ENCODE data around the gene CFAP70.
A peak's percentile ranks its signal among the peaks of the same experiment; 100 is the strongest.

The CFAP70 gene

GRCh38 chr10:73252445-73253224, 106.0 kb downstream of the CFAP70 start, which contains the start of gene MRPS16:
MRPS16 (minus strand) TSS chr10:73252644; CDS start chr10:73252482, 162 bp downstream.
- peak; percentile 77 to 86 for DNase-seq (ENCODE audit: low read depth in 2 of 2)

GRCh38 chr10:73251683-73252444, 106.8 kb downstream of the CFAP70 start:
- no peak for DNase-seq (ENCODE audit: low read depth in 2 of 2)

DNA sequence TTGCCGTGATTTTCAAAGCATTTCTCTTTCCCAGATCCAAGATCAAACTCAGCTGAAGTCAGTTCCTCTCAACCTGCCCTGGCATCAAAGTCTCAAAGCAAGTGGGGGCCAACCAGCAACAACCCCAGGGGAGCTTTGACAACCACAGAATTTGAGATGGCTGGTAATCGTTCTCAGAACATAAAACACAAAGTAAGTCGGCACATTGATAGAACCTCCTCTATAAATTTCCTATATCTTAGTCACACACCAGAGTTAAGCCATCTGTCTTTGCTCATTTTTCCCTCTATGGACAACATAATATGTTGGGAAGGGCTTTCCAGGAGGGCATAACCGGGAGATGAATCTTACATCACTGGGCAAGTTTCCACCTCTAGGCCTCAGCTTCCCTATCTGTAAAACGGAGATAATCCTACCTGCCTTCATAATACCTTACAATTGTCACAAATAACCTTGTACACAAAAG, 110.4 kb downstream of the CFAP70 start:
- no peak for DNase-seq (ENCODE audit: low read depth in 2 of 2)

- no peak for DNase-seq (ENCODE audit: low read depth in 2 of 2)
These were observed 111.0 kb downstream of the CFAP70 start for GRCh38 chr10:73247509-73248258.

- DNase-seq (ENCODE audit: low read depth in 2 of 2) = peak; percentile 97
These were observed 111.8 kb downstream of the CFAP70 start, which contains the start of gene DNAJC9 for GRCh38 chr10:73246646-73247508. DNAJC9 (minus strand) TSS chr10:73247255; CDS start chr10:73247189, 66 bp downstream.

DNA sequence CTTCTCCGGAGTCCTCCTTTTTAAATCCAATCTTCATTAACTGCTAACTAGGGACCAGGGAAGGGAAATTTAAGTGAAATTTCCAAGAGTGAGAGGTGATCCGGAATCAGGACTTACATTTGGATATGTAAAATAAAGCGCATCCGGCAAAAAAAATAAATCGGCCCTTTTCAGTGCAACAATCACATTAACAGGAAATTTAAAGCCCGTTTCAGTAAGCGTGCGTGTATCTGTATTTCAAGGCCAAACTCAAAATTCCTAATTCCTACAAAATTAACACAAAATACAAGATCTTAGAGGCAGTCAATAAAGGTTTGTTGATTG, 112.4 kb downstream of the CFAP70 start:
- no peak for DNase-seq (ENCODE audit: low read depth in 2 of 2)

- no peak for DNase-seq (ENCODE audit: low read depth in 2 of 2)
These were observed 113.7 kb downstream of the CFAP70 start for GRCh38 chr10:73244866-73245477.

GRCh38 chr10:73239908-73240307, 118.8 kb downstream of the CFAP70 start:
- no peak for DNase-seq (ENCODE audit: low read depth in 2 of 2)

GRCh38 chr10:73238990-73239566, 119.6 kb downstream of the CFAP70 start:
- no peak for DNase-seq (ENCODE audit: low read depth in 2 of 2)

DNA sequence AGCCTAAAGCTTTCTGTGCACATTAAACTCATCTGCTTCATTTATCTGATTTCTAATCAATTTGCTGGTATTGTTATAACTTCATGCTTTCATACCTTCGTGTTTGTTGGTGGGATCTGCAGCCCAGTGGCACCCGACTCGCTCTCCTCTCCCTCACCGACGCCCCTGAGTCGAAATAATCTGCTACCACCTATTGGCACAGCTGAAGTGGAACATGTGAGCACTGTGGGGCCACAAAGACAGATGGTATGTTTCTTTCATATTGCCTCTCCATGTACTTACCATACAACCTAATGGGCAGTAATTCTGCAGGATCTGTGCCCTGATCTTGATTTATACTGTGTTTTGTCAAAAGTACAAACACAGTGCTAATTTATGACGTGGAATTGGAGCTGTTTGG, 124.0 kb downstream of the CFAP70 start:
- DNase-seq (ENCODE audit: low read depth in 2 of 2) = no peak

- no peak for DNase-seq (ENCODE audit: low read depth in 2 of 2)
These were observed 124.8 kb downstream of the CFAP70 start for GRCh38 chr10:73233883-73234282.

DNA sequence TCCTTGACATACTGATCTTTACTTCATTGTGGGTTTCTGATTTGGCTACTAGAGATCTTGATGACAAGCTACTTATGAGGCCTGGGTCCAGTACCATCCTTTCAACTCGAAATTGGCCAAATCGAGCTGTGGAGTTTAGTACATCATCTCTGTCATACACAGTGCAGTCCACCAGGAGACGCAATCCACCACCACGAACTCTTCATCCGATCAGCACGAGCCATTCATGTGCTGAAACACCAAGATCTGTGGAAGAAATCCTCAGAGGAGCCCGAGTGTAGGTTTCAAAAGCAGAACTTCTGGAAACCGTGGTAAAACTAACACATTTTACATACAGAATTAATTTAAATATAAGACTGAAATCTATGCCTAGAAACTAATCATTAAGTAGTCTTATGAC, 125.8 kb downstream of the CFAP70 start:
- DNase-seq (ENCODE audit: low read depth in 2 of 2) = no peak

- DNase-seq (ENCODE audit: low read depth in 2 of 2) = no peak
These were observed 129.1 kb downstream of the CFAP70 start for GRCh38 chr10:73229567-73229966.

GRCh38 chr10:73228247-73228646, 130.4 kb downstream of the CFAP70 start:
- DNase-seq (ENCODE audit: low read depth in 2 of 2) = no peak

- DNase-seq (ENCODE audit: low read depth in 2 of 2) = no peak
These were observed 132.0 kb downstream of the CFAP70 start for GRCh38 chr10:73226663-73227062.

- no peak for DNase-seq (ENCODE audit: low read depth in 2 of 2)
These were observed 133.1 kb downstream of the CFAP70 start for GRCh38 chr10:73225518-73225917.

DNA sequence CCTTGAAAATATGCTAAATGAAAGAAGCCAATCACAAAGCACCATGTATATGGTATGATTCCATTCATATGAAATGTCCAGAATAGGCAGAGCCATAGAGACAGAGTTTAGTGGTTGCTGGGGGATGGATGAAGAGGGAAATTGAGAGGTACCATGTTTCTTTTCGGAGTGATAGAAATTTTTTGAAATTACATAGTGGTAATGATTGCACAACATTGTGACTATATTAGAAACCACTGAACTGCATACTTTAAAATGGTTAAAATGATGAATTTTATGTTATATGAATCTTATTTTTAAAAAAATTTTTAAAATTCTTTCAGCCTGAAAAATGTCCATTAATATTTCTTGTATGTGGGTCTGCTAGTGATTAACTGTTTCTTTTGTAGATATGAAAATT, 137.7 kb downstream of the CFAP70 start:
- no peak for DNase-seq (ENCODE audit: low read depth in 2 of 2)

- no peak for DNase-seq (ENCODE audit: low read depth in 2 of 2)
These were observed 139.3 kb downstream of the CFAP70 start for GRCh38 chr10:73219384-73219783.

GRCh38 chr10:73218431-73219191, 140.1 kb downstream of the CFAP70 start:
- no peak for DNase-seq (ENCODE audit: low read depth in 2 of 2)

GRCh38 chr10:73217628-73218027, 141.0 kb downstream of the CFAP70 start:
- no peak for DNase-seq (ENCODE audit: low read depth in 2 of 2)

Measured in stimulated activated CD8-positive, alpha-beta memory T cell treated with anti-CD3 and anti-CD28 coated beads, Interleukin-2, amount 100 ng/mL, for 48 hours (primary cell).